Adipose tissue (tissue), 3 donors: ENCODE results near the gene LCE4A. TPM values are rescaled to one million over a fixed set of nuclear protein-coding genes. Genes with fewer than 3 reads are reported as not detected.
"Not testable (repeated sequence)": the region's sequence is repeated elsewhere in the genome, so short reads cannot be mapped to it uniquely, and the experiment has no call there.

Experiments used
- H3K27ac ChIP-seq: one replicate; pipeline ENCODE4 v1.5.1; 2013; ENCODE audit warnings: low read depth, low read length
- WGBS, 3 donors: extraction: QIAGEN DNeasy Blood & Tissue Kit; methylation state at CpG; one replicate each; pipeline ENCODE4 v1.1.7; 2013; 5-methylcytosine and 5-hydroxymethylcytosine counted together
- polyA plus RNA-seq, 3 donors: library from polyadenylated mRNA; stranded (reverse); fragments of 200-250 nt; gene quantifications; one replicate each; pipeline ENCODE4 v1.2.3, GENCODE V29; 2013
- donor health status: healthy with polysubstance abuse.
- donor health status: Bipolar disorder and iron deficiency.
- donor health status: healthy.

LCE4A gene
- polyA plus RNA-seq = not detected

- H3K27ac ChIP-seq = no peak within 1 kb of the TSS
- 75 to 86% (median 75%) methylated on average over 2 of the region's 2 CpGs for WGBS, 3 donors
Measured at GRCh38 chr1:152707860-152708259, at the start of gene LCE4A. Gene LCE4A, plus strand, starts transcription at chr1:152708160. Its CDS starts 916 bp downstream, at chr1:152709076.

GRCh38 chr1:152658649-152659048 lies 49.3 kb upstream of the LCE4A start:
- 88 to 91% (median 90%) methylated on average over 3 of the region's 3 CpGs for WGBS, 3 donors
- H3K27ac ChIP-seq = no peak overlapping the region

DNA sequence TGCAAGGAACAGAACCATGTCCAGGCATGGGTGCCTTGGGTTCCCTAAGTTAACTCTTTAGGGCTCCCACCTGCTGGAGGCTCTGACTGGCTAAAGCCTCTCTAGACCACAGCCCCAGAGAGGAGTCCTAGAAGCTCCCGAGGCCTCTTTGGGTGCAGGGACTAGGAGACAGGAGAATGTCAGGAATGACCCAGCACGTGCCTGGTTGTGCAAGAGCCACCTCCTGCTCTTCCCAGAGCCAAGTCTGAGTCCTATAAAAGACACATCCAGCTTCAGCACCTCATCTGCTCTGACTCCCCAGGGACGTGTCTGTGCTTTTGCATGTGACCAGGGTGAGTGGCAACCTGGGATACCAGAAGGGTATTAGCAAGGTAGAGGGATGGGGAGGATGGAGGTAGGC lies 44.9 kb upstream of the LCE4A start, which contains the start of gene LCE2D:
LCE2D (plus strand) TSS at position 283 of the 400 bp plus-strand sequence. CDS start 726 bp downstream, outside the sequence.
- 50 to 82% (median 65%) methylated on average over 3 of the region's 3 CpGs for WGBS, 3 donors

GRCh38 chr1:152666171-152666570 lies 41.8 kb upstream of the LCE4A start:
- WGBS, 3 donors = 88 to 97% (median 94%) methylated on average over 1 of the region's 1 CpG
- H3K27ac ChIP-seq = not testable (repeated sequence)

More for the DNA sequence above, 44.9 kb upstream of the LCE4A start, which contains the start of gene LCE2D:
- H3K27ac ChIP-seq = no peak within 1 kb of the TSS

DNA sequence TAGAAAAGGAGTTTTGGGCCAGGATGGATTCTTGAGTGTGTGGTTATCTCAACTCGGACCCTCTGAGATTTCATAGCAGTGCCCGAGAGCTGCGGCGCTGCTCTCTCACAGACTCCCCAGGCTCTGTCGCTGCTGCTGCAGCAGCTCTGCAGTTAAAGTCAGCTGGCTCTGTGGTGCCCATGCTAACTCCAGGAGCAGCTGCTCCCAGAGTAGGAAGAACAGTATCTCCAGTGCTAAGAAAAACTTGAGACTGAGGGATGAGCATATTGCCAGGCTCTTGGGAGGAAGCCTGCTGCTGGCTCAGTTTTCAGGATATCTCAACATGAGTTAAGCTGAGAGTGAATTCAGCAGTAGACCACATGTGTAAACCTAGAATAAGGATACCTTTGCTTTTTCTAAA lies 40.3 kb upstream of the LCE4A start:
- 79 to 89% (median 86%) methylated on average over 5 of the region's 5 CpGs for WGBS, 3 donors
- H3K27ac ChIP-seq = no peak overlapping the region

GRCh38 chr1:152673016-152673415 lies 34.9 kb upstream of the LCE4A start:
- no peak overlapping the region for H3K27ac ChIP-seq
- 37 to 52% (median 49%) methylated on average over 2 of the region's 2 CpGs for WGBS, 3 donors

- WGBS, 3 donors = 74 to 85% (median 77%) methylated on average over 2 to 3 of the region's 3 CpGs
- H3K27ac ChIP-seq = not testable (repeated sequence)
Measured at GRCh38 chr1:152674983-152675382, 33.0 kb upstream of the LCE4A start, which contains the start of gene LCE2C. Gene LCE2C, plus strand, starts transcription at chr1:152675279. Its CDS starts 737 bp downstream, at chr1:152676016.

- H3K27ac ChIP-seq = no peak overlapping the region
- 39 to 78% (median 59%) methylated on average over 6 of the region's 6 CpGs for WGBS, 3 donors
Measured at GRCh38 chr1:152679459-152679858, 28.5 kb upstream of the LCE4A start.

GRCh38 chr1:152681616-152682015 lies 26.3 kb upstream of the LCE4A start:
- WGBS, 3 donors = 44 to 61% (median 58%) methylated on average over 2 of the region's 2 CpGs

GRCh38 chr1:152683846-152684245 lies 24.1 kb upstream of the LCE4A start:
- no peak overlapping the region for H3K27ac ChIP-seq

More at GRCh38 chr1:152681616-152682015, 26.3 kb upstream of the LCE4A start:
- no peak overlapping the region for H3K27ac ChIP-seq

- not testable (repeated sequence) for H3K27ac ChIP-seq
- 62 to 65% (median 62%) methylated on average over 4 of the region's 4 CpGs for WGBS, 3 donors
Measured at GRCh38 chr1:152685823-152686222, 22.1 kb upstream of the LCE4A start, which contains the start of gene LCE2B. Gene LCE2B, plus strand, starts transcription at chr1:152686123. Its CDS starts 721 bp downstream, at chr1:152686844.

DNA sequence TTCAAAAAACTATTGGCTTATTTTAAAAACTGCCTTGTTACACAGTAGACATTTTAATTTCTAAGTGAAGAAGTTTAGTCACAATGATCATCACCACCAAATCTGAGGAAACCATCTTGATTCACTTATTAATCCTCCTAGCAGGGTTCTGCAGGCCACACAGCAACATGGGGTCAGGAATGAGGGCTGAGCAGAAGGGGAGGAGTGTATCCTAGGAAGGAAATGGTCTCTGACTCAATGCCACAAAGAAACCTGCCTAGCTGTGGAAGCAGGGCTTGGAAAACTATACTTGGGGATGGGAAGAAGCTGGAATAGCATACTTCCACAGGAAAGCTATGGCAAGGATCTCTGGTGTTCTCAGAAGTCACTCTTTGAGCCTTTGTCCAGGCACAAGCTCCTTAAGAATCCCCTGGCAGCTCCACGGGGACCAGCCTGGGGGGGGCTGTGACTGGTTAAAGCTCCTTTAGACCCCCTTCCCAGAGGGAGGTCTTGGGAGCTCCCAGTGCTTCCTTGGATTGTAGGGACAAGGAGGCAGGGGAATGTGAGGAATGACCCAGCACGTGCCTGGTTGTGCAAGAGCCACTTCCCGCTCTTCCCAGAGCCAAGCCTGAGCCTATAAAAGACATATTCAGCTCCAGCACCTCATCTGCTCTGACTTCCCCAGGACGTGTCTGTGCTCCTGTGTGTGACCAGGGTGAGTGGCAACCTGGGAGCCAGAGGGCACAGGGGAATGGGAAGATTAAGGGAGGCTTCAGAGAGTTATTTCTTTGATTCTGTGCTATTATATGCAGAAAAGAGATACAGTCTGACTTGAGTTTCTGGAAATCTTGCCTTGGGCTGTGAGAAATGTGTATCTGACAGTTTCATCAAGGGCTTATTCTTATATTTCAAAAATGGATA lies 10.0 kb upstream of the LCE4A start, which contains the start of gene LCE2A:
LCE2A (plus strand) TSS at position 645 of the 900 bp plus-strand sequence. CDS start 557 bp downstream, outside the sequence.
- WGBS, 3 donors = 38 to 55% (median 47%) methylated on average over 4 of the region's 4 CpGs

GRCh38 chr1:152699746-152700145 lies 8.2 kb upstream of the LCE4A start:
- H3K27ac ChIP-seq = no peak overlapping the region
- whole genome bisulfite sequencing, 3 donors = 71 to 78% (median 78%) methylated on average over 4 of the region's 4 CpGs

More for the DNA sequence above, 10.0 kb upstream of the LCE4A start, which contains the start of gene LCE2A:
- H3K27ac ChIP-seq = no peak within 1 kb of the TSS

- no peak overlapping the region for H3K27ac ChIP-seq
Measured at GRCh38 chr1:152718238-152718637, 10.3 kb downstream of the LCE4A start.

GRCh38 chr1:152725261-152725660 lies 17.3 kb downstream of the LCE4A start:
- H3K27ac ChIP-seq = no peak overlapping the region

DNA sequence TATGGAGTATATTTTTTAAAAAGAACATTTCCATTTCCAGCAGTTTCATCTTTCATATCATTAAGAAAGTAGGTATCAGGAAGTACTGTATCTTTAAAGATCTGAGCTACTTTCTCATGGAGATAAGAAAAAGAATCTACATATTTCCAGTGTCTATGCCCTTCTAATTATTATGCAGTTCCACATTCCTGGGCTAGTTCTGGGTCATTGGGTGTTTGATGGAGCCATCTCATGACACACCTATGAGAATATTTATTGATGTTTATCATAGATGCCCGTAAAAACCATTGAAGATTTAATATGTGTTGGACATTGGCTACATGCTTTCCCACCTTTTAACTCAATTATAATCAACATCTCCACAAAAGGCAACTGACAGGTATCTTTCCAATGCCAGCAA lies 21.0 kb downstream of the LCE4A start:
- H3K27ac ChIP-seq = no peak overlapping the region
- 69 to 76% (median 74%) methylated on average over 1 of the region's 1 CpG for WGBS, 3 donors

DNA sequence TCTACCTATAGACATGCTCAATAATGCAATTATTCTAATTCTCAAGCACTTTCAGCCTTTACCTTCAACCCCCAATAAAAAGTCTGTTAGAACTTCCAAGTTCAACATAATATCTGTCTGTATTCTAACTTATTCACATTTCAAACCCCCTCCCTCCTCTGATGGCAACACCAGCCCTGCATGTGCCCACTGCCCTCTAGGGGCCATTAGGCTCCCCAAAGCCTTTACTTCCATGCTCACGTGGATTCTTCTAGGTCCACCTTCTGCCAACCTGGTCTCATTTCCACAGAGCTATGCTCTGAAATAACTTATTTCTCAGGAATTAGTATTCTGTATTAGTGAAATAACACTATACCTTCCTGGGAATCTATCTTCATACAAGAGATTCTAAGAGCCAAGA lies 27.7 kb downstream of the LCE4A start:
- WGBS, 3 donors = 14 to 29% (median 20%) methylated on average over 1 of the region's 1 CpG
- no peak overlapping the region for H3K27ac ChIP-seq

DNA sequence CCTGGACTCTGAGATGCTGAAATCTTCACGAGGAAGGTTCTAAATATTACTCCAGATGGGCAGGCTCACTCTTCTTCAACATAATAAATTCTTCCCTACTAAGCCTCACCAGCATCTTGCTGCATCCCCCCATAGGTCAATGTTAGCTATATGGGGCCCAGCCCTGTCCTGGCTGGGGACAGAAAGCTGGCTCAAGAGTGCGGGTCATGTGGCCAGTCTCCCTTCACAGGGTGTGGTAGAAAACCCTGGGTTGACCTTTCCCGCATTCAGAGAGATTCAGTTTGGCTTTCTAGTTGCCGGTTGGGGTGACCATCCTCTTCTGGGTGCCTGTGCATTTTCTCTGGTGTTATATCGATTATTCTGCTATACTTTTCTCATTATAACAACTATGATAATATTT lies 30.0 kb downstream of the LCE4A start:
- 63 to 78% (median 76%) methylated on average over 5 of the region's 5 CpGs for WGBS, 3 donors
- no peak overlapping the region for H3K27ac ChIP-seq

DNA sequence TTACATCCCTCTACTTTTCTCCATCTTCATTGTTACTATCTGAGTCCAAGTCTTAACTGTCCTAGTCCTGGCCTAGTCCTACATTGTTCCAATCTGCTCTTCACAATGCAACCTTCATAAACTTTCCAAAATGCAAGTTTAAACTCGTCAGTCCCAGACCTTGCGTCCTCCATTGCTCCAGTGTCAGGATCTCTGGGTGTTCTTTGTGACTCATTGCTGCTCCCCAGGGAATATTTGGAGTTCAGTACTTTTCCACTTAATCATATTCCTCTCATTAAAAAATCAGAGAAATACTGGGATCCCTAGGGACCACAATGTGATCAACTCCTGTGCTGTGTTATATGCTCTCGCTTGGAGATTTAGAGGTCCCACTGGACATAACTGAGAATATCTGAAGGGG lies 31.9 kb downstream of the LCE4A start:
- H3K27ac ChIP-seq = no peak overlapping the region
- WGBS, 3 donors = 71 to 79% (median 76%) methylated on average over 3 of the region's 3 CpGs

DNA sequence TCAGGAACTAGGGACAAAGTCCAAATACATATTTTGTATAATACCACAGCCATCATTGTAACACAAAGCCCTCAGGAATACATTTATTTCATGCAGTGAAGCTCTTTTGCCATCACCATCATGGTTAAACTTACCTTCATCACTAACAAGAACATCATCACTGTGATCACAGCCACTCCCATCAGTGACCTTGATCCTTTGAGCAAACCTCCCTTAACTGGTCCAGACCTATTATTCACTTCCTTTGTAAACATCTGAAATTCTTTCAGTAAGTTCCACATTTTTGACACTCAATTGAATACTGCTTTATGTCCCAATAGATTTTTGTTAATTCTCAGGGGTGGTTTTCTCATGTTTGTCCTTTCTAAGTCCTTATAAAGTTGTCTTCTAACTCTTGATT lies 33.7 kb downstream of the LCE4A start:
- no peak overlapping the region for H3K27ac ChIP-seq
